GM18861 (cell line): ENCODE measurements around the gene HCRTR2.

Source experiments
- ATAC-seq: cut with Tn5 transposase; IDR thresholded peaks from one replicate; pipeline ENCODE4 v1.9.1; 2021; ENCODE audit not compliant: unreplicated experiment

The HCRTR2 gene

GRCh38 chr6:55319961-55320695, 145.8 kb downstream of the HCRTR2 start:
- no peak for ATAC-seq

- ATAC-seq = no peak
Observed at GRCh38 chr6:55320696-55321086, 146.4 kb downstream of the HCRTR2 start.

- ATAC-seq = no peak
Observed at GRCh38 chr6:55327169-55327568, 152.9 kb downstream of the HCRTR2 start, which contains the start of gene GFRAL. GFRAL (plus strand) TSS chr6:55327469; CDS start chr6:55327555, 86 bp downstream.
